DND-41 (cell line): Measurements from ENCODE around the gene VWA3B.

Source experiments
- ATAC-seq: fragments of 200-7000 bp; cut with Tn5 transposase; 3 replicates; pipeline ENCODE4 v1.9.1; 2021; ENCODE audit warnings: low read depth; ENCODE audit not compliant: insufficient read depth
- DNase-seq: peaks from one replicate; pipeline ENCODE4 v3.0.0-alpha.2; 2020
- H2AFZ ChIP-seq: 2 replicates; pipeline ENCODE4 v1.6.0; 2012; ENCODE audit warnings: low read depth, low read length
- H3K27ac ChIP-seq: 2 replicates; pipeline ENCODE4 v1.5.1; 2012; ENCODE audit warnings: low read length, inconsistent platforms
- H3K27me3 ChIP-seq: fragments of 200-600 bp; sonication (generic); 2 replicates; pipeline ENCODE4 v1.6.0; 2012; ENCODE audit warnings: low read length, mild to moderate bottlenecking, inconsistent platforms; ENCODE audit not compliant: insufficient read depth, poor library complexity
- H3K36me3 ChIP-seq: 2 replicates; pipeline ENCODE4 v1.5.1; 2012; ENCODE audit warnings: low read length, inconsistent platforms; ENCODE audit not compliant: insufficient read depth
- H3K4me1 ChIP-seq: 2 replicates; pipeline ENCODE4 v1.5.1; 2012; ENCODE audit warnings: mild to moderate bottlenecking, low read length; ENCODE audit not compliant: insufficient read depth
- H3K4me2 ChIP-seq: 2 replicates; pipeline ENCODE4 v1.6.0; 2012; ENCODE audit warnings: mild to moderate bottlenecking, moderate library complexity, low read length, inconsistent platforms; ENCODE audit not compliant: insufficient read depth
- H3K4me3 ChIP-seq, 2 experiments: fragments of 200-600 bp in 1 of 2; shearing (Covaris generic) in 1 of 2; 2 replicates each; pipeline ENCODE4 v1.5.1; 2012 to 2016; ENCODE audit warnings: inconsistent platforms in 2 of 2, low read length in 2 of 2, mild to moderate bottlenecking in 2 of 2, low read depth in 1 of 2, moderate library complexity in 1 of 2
- H3K79me2 ChIP-seq: 2 replicates; pipeline ENCODE4 v1.6.0; 2012; ENCODE audit warnings: low read length, inconsistent platforms; ENCODE audit not compliant: insufficient read depth
- H3K9ac ChIP-seq: 2 replicates; pipeline ENCODE4 v1.6.0; 2012; ENCODE audit warnings: low read depth, mild to moderate bottlenecking, inconsistent platforms, low read length, moderate library complexity
- H3K9me3 ChIP-seq: 2 replicates; pipeline ENCODE4 v1.5.1; 2012; ENCODE audit warnings: low read length, moderate library complexity, mild to moderate bottlenecking, inconsistent platforms; ENCODE audit not compliant: insufficient read depth, severe bottlenecking
- H4K20me1 ChIP-seq: 2 replicates; pipeline ENCODE4 v1.6.0; 2012; ENCODE audit warnings: low read length; ENCODE audit not compliant: insufficient read depth
- EZH2 ChIP-seq: IDR thresholded peaks from 3 replicates; pipeline ENCODE4 v1.6.1; 2012; ENCODE audit warnings: borderline replicate concordance, low read depth, mild to moderate bottlenecking, moderate library complexity, low read length, inconsistent platforms; ENCODE audit not compliant: severe bottlenecking
- TF ChIP-seq, protein P1 (sequence below): IDR thresholded peaks from 2 replicates; pipeline ENCODE4 v1.5.1; 2012; ENCODE audit warnings: borderline replicate concordance, low read length, moderate library complexity, mild to moderate bottlenecking; ENCODE audit not compliant: poor library complexity, severe bottlenecking; ENCODE audit errors: extremely low read depth

Gene VWA3B

DNA sequence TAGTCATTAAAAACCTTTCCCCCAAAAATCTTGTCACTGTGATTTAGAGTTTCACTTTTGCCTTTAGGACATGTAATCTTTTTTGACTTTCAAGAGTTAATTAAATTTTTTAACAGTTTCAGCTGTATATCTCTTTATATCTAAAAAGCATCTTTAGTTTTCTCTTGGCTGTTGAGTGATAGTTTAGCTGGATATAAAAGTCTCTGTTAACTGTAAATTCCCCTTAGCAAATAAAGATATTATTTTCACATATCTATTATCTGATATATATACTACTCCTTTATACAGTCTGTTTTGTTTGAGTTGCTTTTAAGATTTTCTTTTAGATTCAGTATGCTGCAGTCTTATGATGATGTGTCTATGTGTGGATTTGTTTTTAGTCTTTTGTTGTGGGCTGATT lies 160.4 kb downstream of the VWA3B start:
- Histone ChIP-seq H3K4me2 (no peak overlapping the region), H3K27ac (no peak overlapping the region), H4K20me1 (no peaks in the 10 kb centered on the region), H3K79me2 (no peaks in the 10 kb centered on the region), H3K9ac (no peak overlapping the region), H2AFZ (no peak overlapping the region), H3K27me3 (no peaks in the 10 kb centered on the region), H3K4me1 (no peaks in the 10 kb centered on the region), H3K9me3 (peaks cover 11% of the 10 kb centered on the region), H3K36me3 (no peaks in the 10 kb centered on the region), H3K4me3 (no peak overlapping the region)
- TF ChIP-seq, protein P1, sequence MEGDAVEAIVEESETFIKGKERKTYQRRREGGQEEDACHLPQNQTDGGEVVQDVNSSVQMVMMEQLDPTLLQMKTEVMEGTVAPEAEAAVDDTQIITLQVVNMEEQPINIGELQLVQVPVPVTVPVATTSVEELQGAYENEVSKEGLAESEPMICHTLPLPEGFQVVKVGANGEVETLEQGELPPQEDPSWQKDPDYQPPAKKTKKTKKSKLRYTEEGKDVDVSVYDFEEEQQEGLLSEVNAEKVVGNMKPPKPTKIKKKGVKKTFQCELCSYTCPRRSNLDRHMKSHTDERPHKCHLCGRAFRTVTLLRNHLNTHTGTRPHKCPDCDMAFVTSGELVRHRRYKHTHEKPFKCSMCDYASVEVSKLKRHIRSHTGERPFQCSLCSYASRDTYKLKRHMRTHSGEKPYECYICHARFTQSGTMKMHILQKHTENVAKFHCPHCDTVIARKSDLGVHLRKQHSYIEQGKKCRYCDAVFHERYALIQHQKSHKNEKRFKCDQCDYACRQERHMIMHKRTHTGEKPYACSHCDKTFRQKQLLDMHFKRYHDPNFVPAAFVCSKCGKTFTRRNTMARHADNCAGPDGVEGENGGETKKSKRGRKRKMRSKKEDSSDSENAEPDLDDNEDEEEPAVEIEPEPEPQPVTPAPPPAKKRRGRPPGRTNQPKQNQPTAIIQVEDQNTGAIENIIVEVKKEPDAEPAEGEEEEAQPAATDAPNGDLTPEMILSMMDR, result no peak
- no peak for TF ChIP-seq EZH2
- DNase-seq (no peak), ATAC-seq (no peak)

DNA sequence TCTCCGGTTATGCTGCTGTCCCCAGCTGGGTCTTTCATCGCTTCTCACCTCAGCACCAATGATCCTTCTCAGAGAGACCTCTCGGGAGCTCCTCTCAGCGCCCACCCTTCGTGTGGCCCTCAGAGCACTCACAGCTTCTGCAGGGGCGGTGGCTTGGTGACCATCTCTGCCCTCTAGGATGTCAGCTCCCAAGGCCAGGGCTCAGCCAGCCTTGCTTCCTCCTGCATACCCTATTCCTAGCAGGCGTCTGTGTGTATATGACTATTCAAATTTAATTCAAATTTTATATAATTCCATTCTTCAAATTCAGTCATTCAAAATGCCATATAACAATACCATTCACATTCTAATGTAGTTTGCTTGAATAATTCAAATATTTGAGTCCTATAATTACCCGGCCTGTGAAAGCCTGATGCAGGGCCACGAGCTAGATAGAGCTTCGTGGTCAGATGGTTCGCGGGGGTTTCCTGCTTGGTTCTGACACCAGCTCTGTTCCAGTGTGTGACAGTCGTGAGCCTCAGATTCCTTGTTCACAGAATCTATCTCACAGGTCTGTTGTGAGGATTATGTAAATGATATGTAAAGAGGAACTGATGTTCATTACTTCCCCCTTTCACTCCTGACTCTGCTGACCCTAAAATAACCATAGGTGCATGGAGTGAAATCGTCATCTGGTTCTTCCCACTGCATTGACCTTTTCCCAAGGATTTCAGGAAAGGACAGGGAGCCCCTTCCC lies 165.2 kb downstream of the VWA3B start:
- Histone ChIP-seq H3K36me3 (no peaks in the 10 kb centered on the region), H3K4me2 (no peak overlapping the region)
- peak; percentile 13 for DNase-seq

DNA sequence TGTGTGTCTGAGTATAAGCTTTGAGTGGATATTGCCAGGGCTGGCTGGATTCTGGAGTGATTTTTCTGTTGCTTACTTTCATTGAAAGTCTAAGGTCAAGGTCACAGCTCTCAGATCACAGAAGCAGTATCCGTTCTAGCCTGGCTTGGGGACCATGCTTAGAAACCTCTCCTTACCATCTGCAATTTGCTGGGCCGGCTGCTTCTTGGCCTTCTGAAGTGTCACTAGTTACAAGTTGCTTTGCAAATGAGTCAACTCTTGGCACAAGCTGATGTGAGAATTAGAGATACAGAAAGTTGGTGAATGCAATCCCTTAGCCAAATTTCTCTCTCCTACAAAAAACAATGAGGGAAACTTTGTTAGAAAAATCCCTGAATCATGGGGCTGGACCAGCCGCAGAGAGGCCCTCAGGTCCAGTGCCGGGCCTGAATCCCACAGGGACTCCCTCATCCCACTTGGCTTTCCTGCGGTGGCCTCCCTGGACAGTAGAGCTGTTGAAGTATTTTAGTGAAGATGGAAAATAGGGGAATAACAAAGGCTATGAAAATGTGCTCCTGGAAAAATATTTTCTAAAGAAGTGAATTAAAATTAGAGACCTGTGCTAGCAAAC lies 166.6 kb downstream of the VWA3B start:
- Histone ChIP-seq H3K9ac (no peak overlapping the region), H3K4me2 (no peak overlapping the region), H3K4me1 (no peaks in the 10 kb centered on the region), H3K27ac (no peak overlapping the region), H2AFZ (no peak overlapping the region), H3K79me2 (no peaks in the 10 kb centered on the region), H3K4me3 (no peak overlapping the region), H3K36me3 (no peaks in the 10 kb centered on the region), H4K20me1 (no peaks in the 10 kb centered on the region), H3K27me3 (no peaks in the 10 kb centered on the region), H3K9me3 (no peaks in the 10 kb centered on the region)
- TF ChIP-seq EZH2, result no peak
- TF ChIP-seq, protein P1, result no peak
- ATAC-seq (no peak), DNase-seq (no peak)

More for the DNA sequence above, 165.2 kb downstream of the VWA3B start:
- Histone ChIP-seq H2AFZ (no peak overlapping the region), H3K4me3 (no peak overlapping the region), H3K79me2 (no peaks in the 10 kb centered on the region), H3K27ac (no peak overlapping the region), H3K27me3 (no peaks in the 10 kb centered on the region), H3K9ac (no peak overlapping the region), H4K20me1 (no peaks in the 10 kb centered on the region), H3K9me3 (peaks cover 10% of the 10 kb centered on the region), H3K4me1 (no peaks in the 10 kb centered on the region)
- no peak for ATAC-seq
- no peak for TF ChIP-seq EZH2
- TF ChIP-seq, protein P1, result no peak
